Upper lobe of left lung (tissue), 4 donors: ENCODE measurements around the gene JCHAIN.

ENCODE experiments used
- EP300 ChIP-seq, 4 donors: sonication (generic); formaldehyde crosslinking; IDR thresholded peaks; one replicate each; pipeline ENCODE4 v1.5.1; 2017; ENCODE audit warnings: antibody characterized with exemption in 4 of 4, control low read depth in 2 of 4
- POLR2AphosphoS5 ChIP-seq, 2 donors: sonication (generic); formaldehyde crosslinking; IDR thresholded peaks; one replicate each; pipeline ENCODE4 v1.5.1; 2017; ENCODE audit warnings: antibody characterized with exemption in 2 of 2
- TF ChIP-seq, protein P1 (sequence below), 6 experiments: fragments of 450-650 bp in 4 of 6; fragments of 200-600 bp in 2 of 6; sonication (generic) in 2 of 6; IDR thresholded peaks; one replicate each; pipeline ENCODE4 v1.5.1; 2016 to 2019; ENCODE audit warnings: antibody characterized with exemption in 6 of 6

DNA sequence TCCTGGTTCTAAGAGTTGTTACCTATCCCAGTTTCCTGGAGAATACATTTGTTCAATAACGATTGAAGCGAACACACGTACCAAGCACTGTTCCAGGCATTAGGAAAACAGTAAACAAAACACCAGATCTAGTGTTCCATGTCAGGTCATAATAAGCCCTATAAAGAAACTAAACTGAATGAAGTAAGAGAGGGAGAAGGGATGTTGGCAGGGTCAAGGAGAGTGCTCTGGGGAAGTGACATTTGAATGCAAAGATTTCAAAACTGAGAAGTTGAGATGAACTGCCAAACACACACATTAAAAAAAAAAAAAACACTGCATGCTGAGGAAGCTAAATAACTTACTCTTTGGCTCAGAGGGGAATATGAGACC, 52.1 kb downstream of the JCHAIN start:
- TF ChIP-seq EP300 (IDR thresholded peaks at IDR 0.05) (no peak), POLR2AphosphoS5 (IDR thresholded peaks at IDR 0.05) (no peak)
- TF ChIP-seq, protein P1, sequence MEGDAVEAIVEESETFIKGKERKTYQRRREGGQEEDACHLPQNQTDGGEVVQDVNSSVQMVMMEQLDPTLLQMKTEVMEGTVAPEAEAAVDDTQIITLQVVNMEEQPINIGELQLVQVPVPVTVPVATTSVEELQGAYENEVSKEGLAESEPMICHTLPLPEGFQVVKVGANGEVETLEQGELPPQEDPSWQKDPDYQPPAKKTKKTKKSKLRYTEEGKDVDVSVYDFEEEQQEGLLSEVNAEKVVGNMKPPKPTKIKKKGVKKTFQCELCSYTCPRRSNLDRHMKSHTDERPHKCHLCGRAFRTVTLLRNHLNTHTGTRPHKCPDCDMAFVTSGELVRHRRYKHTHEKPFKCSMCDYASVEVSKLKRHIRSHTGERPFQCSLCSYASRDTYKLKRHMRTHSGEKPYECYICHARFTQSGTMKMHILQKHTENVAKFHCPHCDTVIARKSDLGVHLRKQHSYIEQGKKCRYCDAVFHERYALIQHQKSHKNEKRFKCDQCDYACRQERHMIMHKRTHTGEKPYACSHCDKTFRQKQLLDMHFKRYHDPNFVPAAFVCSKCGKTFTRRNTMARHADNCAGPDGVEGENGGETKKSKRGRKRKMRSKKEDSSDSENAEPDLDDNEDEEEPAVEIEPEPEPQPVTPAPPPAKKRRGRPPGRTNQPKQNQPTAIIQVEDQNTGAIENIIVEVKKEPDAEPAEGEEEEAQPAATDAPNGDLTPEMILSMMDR (IDR thresholded peaks at IDR 0.05), result no peak
